Trophoblast cell (in vitro differentiated cells and primary cell): ENCODE measurements around the gene TMC6.
"Not testable (repeated sequence)": the region's sequence is repeated elsewhere in the genome, so short reads cannot be mapped to it uniquely, and the experiment has no call there.

Source experiments
- DNase-seq, 2 donors: peaks; one replicate each; pipeline ENCODE4 v3.0.0-alpha.2; 2016
- H2AFZ ChIP-seq: 2 replicates; pipeline ENCODE4 v1.6.1; 2013; ENCODE audit warnings: low read length, moderate library complexity, mild to moderate bottlenecking; ENCODE audit not compliant: insufficient read depth, poor library complexity
- H2AK5ac ChIP-seq: 2 replicates; pipeline ENCODE4 v1.6.1; 2013; ENCODE audit warnings: mild to moderate bottlenecking, low read length
- H2BK120ac ChIP-seq: 2 replicates; pipeline ENCODE4 v1.6.1; 2013; ENCODE audit warnings: low read length, mild to moderate bottlenecking, moderate library complexity; ENCODE audit not compliant: insufficient read depth, poor library complexity
- H2BK12ac ChIP-seq: 2 replicates; pipeline ENCODE4 v1.6.1; 2013; ENCODE audit warnings: mild to moderate bottlenecking, low read length, moderate library complexity
- H2BK5ac ChIP-seq: 2 replicates; pipeline ENCODE4 v1.6.1; 2013; ENCODE audit warnings: low read length, low read depth, moderate library complexity, mild to moderate bottlenecking; ENCODE audit not compliant: poor library complexity
- H3K14ac ChIP-seq: 2 replicates; pipeline ENCODE4 v1.6.1; 2013; ENCODE audit warnings: mild to moderate bottlenecking, low read length
- H3K18ac ChIP-seq: 2 replicates; pipeline ENCODE4 v1.6.1; 2013; ENCODE audit warnings: mild to moderate bottlenecking, low read length
- H3K23ac ChIP-seq: 2 replicates; pipeline ENCODE4 v1.6.1; 2013; ENCODE audit warnings: low read length
- H3K27ac ChIP-seq: 2 replicates; pipeline ENCODE4 v1.5.1; 2013; ENCODE audit warnings: low read depth, mild to moderate bottlenecking, inconsistent platforms, low read length, moderate library complexity
- H3K27me3 ChIP-seq: 2 replicates; pipeline ENCODE4 v1.6.1; 2013; ENCODE audit warnings: inconsistent platforms, mild to moderate bottlenecking, low read length, moderate library complexity; ENCODE audit not compliant: insufficient read depth
- H3K36me3 ChIP-seq, 2 experiments: 1 replicate in 1 of 2; 2 replicates in 1 of 2; pipeline ENCODE4 v1.6.1; 2013; ENCODE audit warnings: low read length in 2 of 2, mild to moderate bottlenecking in 2 of 2, moderate library complexity in 1 of 2; ENCODE audit not compliant: insufficient read depth in 2 of 2, control insufficient read depth in 1 of 2
- H3K4ac ChIP-seq: 2 replicates; pipeline ENCODE4 v1.6.1; 2013; ENCODE audit warnings: low read depth, mild to moderate bottlenecking, low read length, moderate library complexity
- H3K4me1 ChIP-seq, 2 experiments: 1 replicate in 1 of 2; 2 replicates in 1 of 2; pipeline ENCODE4 v1.6.1; 2013; ENCODE audit warnings: low read length in 2 of 2, mild to moderate bottlenecking in 2 of 2, moderate library complexity in 1 of 2; ENCODE audit not compliant: insufficient read depth in 2 of 2, control insufficient read depth in 1 of 2
- H3K4me2 ChIP-seq: 2 replicates; pipeline ENCODE4 v1.6.1; 2013; ENCODE audit warnings: inconsistent platforms, mild to moderate bottlenecking, low read length, moderate library complexity
- H3K4me3 ChIP-seq: 2 replicates; pipeline ENCODE4 v1.5.1; 2013; ENCODE audit warnings: mild to moderate bottlenecking, low read depth, low read length, inconsistent platforms
- H3K79me1 ChIP-seq: one replicate; pipeline ENCODE4 v1.6.1; 2013; ENCODE audit warnings: low read length
- H3K79me2 ChIP-seq: 2 replicates; pipeline ENCODE4 v1.6.1; 2013; ENCODE audit warnings: low read length, mild to moderate bottlenecking; ENCODE audit not compliant: control insufficient read depth, insufficient read depth, poor library complexity
- H3K9ac ChIP-seq: 2 replicates; pipeline ENCODE4 v1.6.1; 2013; ENCODE audit warnings: mild to moderate bottlenecking, low read length
- H3K9me3 ChIP-seq: 2 replicates; pipeline ENCODE4 v1.6.1; 2013; ENCODE audit warnings: low read depth, mild to moderate bottlenecking, control low read depth, inconsistent platforms, low read length; ENCODE audit not compliant: insufficient read depth
- H4K12ac ChIP-seq: 2 replicates; pipeline ENCODE4 v1.6.1; 2013; ENCODE audit warnings: low read depth, mild to moderate bottlenecking, low read length, moderate library complexity
- H4K8ac ChIP-seq: 2 replicates; pipeline ENCODE4 v1.6.1; 2013; ENCODE audit warnings: low read depth, mild to moderate bottlenecking, low read length, moderate library complexity
- H4K91ac ChIP-seq: one replicate; pipeline ENCODE4 v1.6.1; 2013; ENCODE audit warnings: low read depth, mild to moderate bottlenecking, low read length, moderate library complexity
- WGBS: extraction: QIAGEN DNeasy Blood & Tissue Kit; methylation state at CpG from one replicate; pipeline ENCODE4 v1.1.7; 2013; ENCODE audit warnings: missing lambda C conversion rate; ENCODE audit not compliant: insufficient read length, insufficient coverage; ENCODE audit errors: extremely low coverage; 5-methylcytosine and 5-hydroxymethylcytosine counted together

TMC6 gene

GRCh38 chr17:78082988-78083387, 45.6 kb downstream of the TMC6 start:
- H3K23ac ChIP-seq, result no peak overlapping the region
- H3K4me2 ChIP-seq, result no peak overlapping the region
- no peak for DNase-seq
- no peaks in the 10 kb centered on the region for H3K79me1 ChIP-seq
- no peak overlapping the region for H4K8ac ChIP-seq
- no peak overlapping the region for H3K9ac ChIP-seq
- H3K79me2 ChIP-seq, result no peaks in the 10 kb centered on the region
- no peak overlapping the region for H2BK5ac ChIP-seq
- H4K12ac ChIP-seq, result no peak overlapping the region
- no peak overlapping the region for H3K27ac ChIP-seq
- H4K91ac ChIP-seq, result no peak overlapping the region
- H3K4ac ChIP-seq, result no peak overlapping the region
- no CpG with 5 or more reads among the region's 7 CpGs for WGBS
- no peak overlapping the region for H3K4me3 ChIP-seq
- H2AFZ ChIP-seq, result no peak overlapping the region
- no peaks in the 10 kb centered on the region for H3K9me3 ChIP-seq
- H3K14ac ChIP-seq, result no peak overlapping the region
- peaks cover 4 to 8% of the 10 kb centered on the region in 2 experiments for H3K36me3 ChIP-seq
- no peaks in the 10 kb centered on the region for H3K27me3 ChIP-seq
- no peak overlapping the region for H2AK5ac ChIP-seq
- H2BK12ac ChIP-seq, result no peak overlapping the region
- H3K18ac ChIP-seq, result no peak overlapping the region
- H2BK120ac ChIP-seq, result no peak overlapping the region
- no peaks in the 10 kb centered on the region for H3K4me1 ChIP-seq

GRCh38 chr17:78082355-78082872, 46.1 kb downstream of the TMC6 start:
- H4K12ac ChIP-seq, H3K79me1 ChIP-seq, H2BK12ac ChIP-seq, H3K27ac ChIP-seq, H3K9me3 ChIP-seq, H2BK5ac ChIP-seq, H3K4me2 ChIP-seq, H3K18ac ChIP-seq, H3K27me3 ChIP-seq, H3K36me3 ChIP-seq, H3K4me3 ChIP-seq, H4K91ac ChIP-seq, H2BK120ac ChIP-seq, H3K23ac ChIP-seq, H3K79me2 ChIP-seq, H3K4ac ChIP-seq, H2AFZ ChIP-seq, H2AK5ac ChIP-seq, H3K4me1 ChIP-seq, DNase-seq, H3K14ac ChIP-seq, H4K8ac ChIP-seq, H3K9ac ChIP-seq: not testable (repeated sequence)
- WGBS, result no CpG with 5 or more reads among the region's 5 CpGs

- no peaks in the 10 kb centered on the region for H3K4me1 ChIP-seq
- H3K14ac ChIP-seq, result no peak overlapping the region
- H3K27me3 ChIP-seq, result no peaks in the 10 kb centered on the region
- H3K4ac ChIP-seq, result no peak overlapping the region
- no peak overlapping the region for H2AFZ ChIP-seq
- no peak overlapping the region for H4K91ac ChIP-seq
- no peak overlapping the region for H2BK5ac ChIP-seq
- H4K8ac ChIP-seq, result no peak overlapping the region
- H3K27ac ChIP-seq, result no peak overlapping the region
- no peaks in the 10 kb centered on the region for H3K79me2 ChIP-seq
- H3K9me3 ChIP-seq, result no peaks in the 10 kb centered on the region
- no peak overlapping the region for H3K23ac ChIP-seq
- no peak overlapping the region for H3K18ac ChIP-seq
- no peak overlapping the region for H2BK120ac ChIP-seq
- peaks cover 2 to 5% of the 10 kb centered on the region in 2 experiments for H3K36me3 ChIP-seq
- H3K4me3 ChIP-seq, result no peak overlapping the region
- no peak overlapping the region for H4K12ac ChIP-seq
- no peak overlapping the region for H3K4me2 ChIP-seq
- H2AK5ac ChIP-seq, result no peak overlapping the region
- no peak overlapping the region for H2BK12ac ChIP-seq
- no CpG with 5 or more reads among the region's 3 CpGs for WGBS
- DNase-seq, result no peak
- H3K79me1 ChIP-seq, result no peaks in the 10 kb centered on the region
- no peak overlapping the region for H3K9ac ChIP-seq
These were observed 47.0 kb downstream of the TMC6 start for GRCh38 chr17:78081551-78081950.

- Histone ChIP-seq H3K9me3 (peaks cover under 1% of the 10 kb centered on the region), H3K79me2 (no peaks in the 10 kb centered on the region), H3K9ac (peak overlapping the region; percentile 71), H2AK5ac (no peak overlapping the region), H3K4me2 (no peak overlapping the region), H3K23ac (no peak overlapping the region), H2AFZ (no peak overlapping the region), H3K4me1 (no peaks in the 10 kb centered on the region), H4K12ac (no peak overlapping the region), H3K14ac (no peak overlapping the region), H3K27me3 (no peaks in the 10 kb centered on the region), H3K36me3 (peaks cover 2 to 5% of the 10 kb centered on the region in 2 experiments), H4K91ac (no peak overlapping the region), H2BK120ac (no peak overlapping the region), H3K4me3 (no peak overlapping the region), H2BK5ac (no peak overlapping the region), H2BK12ac (no peak overlapping the region), H4K8ac (no peak overlapping the region), H3K79me1 (no peaks in the 10 kb centered on the region), H3K27ac (no peak overlapping the region), H3K4ac (no peak overlapping the region), H3K18ac (no peak overlapping the region)
- DNase-seq, result no peak
- no CpG with 5 or more reads among the region's 6 CpGs for WGBS
These were observed 49.3 kb downstream of the TMC6 start for GRCh38 chr17:78079253-78079652.
